Head of caudate nucleus (tissue), 42 donors: Measurements from ENCODE around the gene SPTLC1.
"Not testable (repeated sequence)": the region's sequence is repeated elsewhere in the genome, so short reads cannot be mapped to it uniquely, and the experiment has no call there.

Source experiments
- DNase-seq, 42 donors: peaks; one replicate each; pipeline versions ENCODE4 v3.0.0 to v3.0.0-alpha.2; 2020 to 2021; ENCODE audit warnings: mixed read lengths in 7 of 42
- intact Hi-C: fragments of 100-400 bp; cut with DNase I; formaldehyde crosslinking; loops from one replicate; pipeline ENCODE4 v1.15.0; 2022

SPTLC1 gene

GRCh38 chr9:92046676-92047075 lies 68.5 kb downstream of the SPTLC1 start:
- DNase-seq = no peak
- intact Hi-C loops = no loop called here

- DNase-seq = no peak
- intact Hi-C loops = no loop called here
These were observed 70.3 kb downstream of the SPTLC1 start for GRCh38 chr9:92044936-92045335.

GRCh38 chr9:92043002-92043401 lies 72.2 kb downstream of the SPTLC1 start:
- DNase-seq = no peak
- intact Hi-C loops = no loop called here

DNA sequence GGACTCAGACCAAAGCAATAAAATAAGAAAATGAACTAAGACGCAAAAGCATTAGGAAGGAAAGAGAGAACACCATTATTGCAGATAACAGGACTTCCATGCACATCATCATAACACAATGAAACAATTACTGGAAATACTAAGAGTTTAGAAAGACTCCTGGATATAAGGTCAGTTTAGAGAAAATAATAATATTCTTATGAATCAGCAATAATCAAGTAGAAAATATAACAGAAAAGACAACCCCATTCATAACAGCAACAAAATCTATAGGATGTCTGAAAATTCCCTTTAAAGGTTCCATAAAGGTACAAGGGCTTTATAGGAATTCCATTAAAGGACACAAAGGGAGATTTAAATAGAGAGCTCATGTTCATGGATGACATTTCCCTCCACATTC lies 73.0 kb downstream of the SPTLC1 start:
- intact Hi-C loops = no loop called here
- no peak for DNase-seq

DNA sequence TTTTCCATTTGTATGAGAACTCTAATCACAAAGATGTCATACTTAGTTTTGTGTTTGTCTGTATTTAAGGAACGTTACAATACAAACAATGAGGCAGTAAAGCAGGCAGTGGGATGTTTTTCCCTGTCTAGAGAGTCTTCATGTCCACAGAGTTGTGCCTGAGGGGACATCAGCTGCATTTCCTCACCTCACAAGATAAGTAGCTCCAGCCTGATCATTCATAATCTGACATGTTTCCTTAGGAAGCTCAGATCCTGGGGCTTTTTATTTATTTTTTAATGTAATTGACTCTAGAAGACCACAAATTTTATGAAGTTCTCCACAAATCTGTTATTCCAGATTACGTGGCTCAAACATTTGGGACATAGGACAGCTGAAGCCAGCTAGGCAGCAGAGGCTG lies 78.5 kb downstream of the SPTLC1 start:
- intact Hi-C loops = no loop called here
- no peak for DNase-seq

DNA sequence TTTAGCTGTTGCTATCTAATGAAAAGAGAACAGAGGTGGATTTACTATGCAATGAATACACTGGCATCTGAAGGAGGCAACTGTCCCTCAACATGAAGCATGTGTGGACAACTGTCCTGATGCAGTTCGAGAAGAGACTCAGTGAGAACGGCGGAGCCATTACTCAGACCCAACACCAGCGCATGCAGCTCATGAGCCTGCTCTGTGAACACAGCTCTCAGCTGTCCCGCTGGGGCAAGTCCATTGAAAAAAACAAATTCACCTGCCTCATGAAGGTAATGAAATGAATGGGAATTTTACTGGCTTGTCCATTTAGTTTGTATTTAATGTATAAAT lies 78.8 kb downstream of the SPTLC1 start:
- intact Hi-C loops = no loop called here
- no peak for DNase-seq

GRCh38 chr9:92035687-92036410 lies 79.4 kb downstream of the SPTLC1 start:
- no peak for DNase-seq
- intact Hi-C loops = no loop called here

GRCh38 chr9:92035146-92035545 lies 80.1 kb downstream of the SPTLC1 start:
- intact Hi-C loops = no loop called here
- no peak for DNase-seq

GRCh38 chr9:92033991-92034390 lies 81.2 kb downstream of the SPTLC1 start:
- intact Hi-C loops = no loop called here
- DNase-seq = no peak

DNA sequence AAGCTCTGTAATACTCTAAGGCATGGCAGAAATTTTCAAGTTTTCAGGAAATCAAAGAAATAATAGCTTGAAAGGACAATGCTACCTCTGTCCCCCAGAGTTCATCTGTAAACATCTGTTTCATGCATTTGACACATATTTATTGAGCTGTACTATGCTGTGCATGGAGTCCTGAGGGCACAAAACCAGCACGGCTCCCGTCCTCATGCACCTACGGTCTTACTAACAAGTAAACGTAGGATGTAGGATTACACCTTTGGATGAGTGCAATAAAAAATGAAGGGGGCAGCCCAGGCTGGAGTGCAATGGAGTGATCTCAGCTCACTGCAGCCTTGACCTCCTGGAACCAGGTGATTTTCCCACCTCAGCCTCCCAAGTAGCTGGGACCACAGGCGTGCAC lies 81.9 kb downstream of the SPTLC1 start:
- intact Hi-C loops = no loop called here
- DNase-seq = no peak

- DNase-seq = peak in 1 of 42 donors; percentile 4
- intact Hi-C loops = no loop called here
These were observed 82.3 kb downstream of the SPTLC1 start for GRCh38 chr9:92032891-92033290.

- intact Hi-C loops = no loop called here
- DNase-seq = no peak
These were observed 84.8 kb downstream of the SPTLC1 start for GRCh38 chr9:92030367-92030766.

DNA sequence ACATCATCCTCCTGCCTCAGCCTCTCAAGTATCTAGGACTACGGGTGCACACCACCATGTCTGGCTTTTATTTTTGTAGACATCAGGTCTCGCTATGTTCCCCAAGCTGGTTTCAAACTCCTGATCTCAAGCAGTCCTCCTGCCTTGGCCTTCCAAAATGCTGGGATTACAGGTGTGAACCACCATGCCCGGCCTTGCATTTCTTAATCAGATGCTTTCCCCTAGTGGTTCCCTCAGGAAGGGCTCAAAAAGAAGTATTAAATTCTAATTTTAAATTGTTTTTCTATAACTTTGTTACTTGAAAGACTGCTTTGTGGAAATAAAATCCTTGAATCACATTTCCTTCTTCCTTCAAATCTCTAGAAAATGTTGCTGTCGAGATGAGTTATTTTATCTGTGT lies 85.7 kb downstream of the SPTLC1 start:
- intact Hi-C loops = no loop called here
- DNase-seq = no peak

- DNase-seq = no peak
- intact Hi-C loops = no loop called here
These were observed 88.8 kb downstream of the SPTLC1 start for GRCh38 chr9:92026206-92027002.

DNA sequence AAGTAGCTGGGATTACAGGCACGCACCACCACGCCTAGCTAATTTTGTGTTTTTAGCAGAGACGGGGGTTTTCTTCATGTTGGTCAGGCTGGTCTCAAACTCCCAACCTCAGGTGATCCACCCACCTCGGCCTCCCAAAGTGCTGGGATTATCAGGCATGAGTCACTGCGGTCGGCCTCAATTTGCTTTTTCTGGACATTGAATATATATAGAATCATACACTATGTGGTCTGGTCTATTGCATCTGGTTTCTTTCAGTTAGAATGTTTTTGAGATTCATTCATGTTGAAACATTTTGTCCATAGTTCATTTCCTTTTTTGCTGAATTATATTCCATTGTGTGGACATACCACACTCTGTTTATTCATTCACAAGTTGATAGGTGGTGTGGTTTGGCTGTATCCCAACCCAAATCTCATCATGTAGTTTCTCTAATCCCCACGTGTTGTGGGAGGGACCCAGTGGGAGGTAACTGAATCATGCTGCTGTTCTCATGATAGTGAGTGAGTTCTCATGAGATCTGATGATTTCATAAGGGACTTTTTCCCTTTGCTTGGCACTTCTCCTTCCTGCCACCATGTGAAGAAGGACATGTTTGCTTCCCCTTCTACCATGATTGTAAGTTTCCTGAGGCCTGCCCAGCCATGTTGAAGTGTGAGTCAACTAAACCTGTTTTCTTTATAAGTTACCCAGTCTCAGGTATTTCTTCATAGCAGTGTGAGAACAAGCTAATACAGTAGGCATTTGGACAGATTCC lies 93.2 kb downstream of the SPTLC1 start:
- intact Hi-C loops, DNase-seq: not testable (repeated sequence)

DNA sequence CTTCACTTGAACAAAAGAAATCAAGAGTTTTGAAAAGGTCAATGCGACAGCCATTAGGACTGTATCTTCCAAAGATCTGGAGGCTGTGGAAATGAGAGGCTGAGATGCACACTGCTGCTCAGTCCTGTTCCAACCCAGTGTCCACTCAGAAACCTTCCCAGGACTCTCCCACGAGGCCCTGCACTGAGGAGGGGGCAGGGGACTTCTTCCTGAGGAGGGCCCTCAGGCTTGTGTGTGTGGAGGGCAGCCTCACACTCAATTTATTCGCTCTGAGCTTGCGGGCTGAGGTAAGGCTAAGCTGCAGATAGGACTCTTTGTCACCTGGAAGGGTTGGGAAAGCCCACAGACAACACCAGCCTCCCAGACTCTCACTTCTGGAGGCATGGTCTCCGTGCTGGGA lies 95.6 kb downstream of the SPTLC1 start:
- intact Hi-C loops = no loop called here
- no peak for DNase-seq

- no peak for DNase-seq
- intact Hi-C loops = no loop called here
These were observed 104.3 kb downstream of the SPTLC1 start for GRCh38 chr9:92010705-92011536.

DNA sequence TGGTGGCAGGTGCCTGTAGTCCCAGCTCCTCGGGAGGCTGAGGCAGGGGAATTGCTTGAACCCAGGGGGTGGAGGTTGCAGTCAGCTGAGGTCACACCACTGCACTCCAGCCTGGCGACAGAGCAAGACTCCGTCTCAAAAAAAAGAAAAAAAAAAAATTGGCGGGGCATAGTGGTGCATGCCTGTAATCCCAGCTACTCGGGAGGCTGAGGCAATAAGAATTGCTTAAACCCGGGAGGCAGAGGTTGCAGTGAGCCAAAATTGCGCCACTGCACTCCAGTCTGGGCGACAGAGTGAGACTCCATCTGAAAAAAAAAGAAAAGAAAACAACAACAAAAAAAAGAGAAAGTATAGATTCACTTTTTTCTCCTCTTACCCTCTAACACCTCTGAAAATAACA lies 105.0 kb downstream of the SPTLC1 start:
- DNase-seq, intact Hi-C loops: not testable (repeated sequence)

GRCh38 chr9:92008041-92008440 lies 107.2 kb downstream of the SPTLC1 start:
- no peak for DNase-seq
- intact Hi-C loops = no loop called here
